Thyroid gland (tissue), 4 donors: ENCODE results near the gene GALT. TPM values are rescaled to one million over a fixed set of nuclear protein-coding genes. Genes with fewer than 3 reads are reported as not detected.

Experiments used
- small RNA-seq: library from RNA; depleted of rRNA; stranded (forward); fragments of <200 nt; gene quantifications from one replicate; pipeline ENCODE3, GENCODE V24; 2016
- total RNA-seq, 4 donors: library from RNA; depleted of rRNA; stranded (reverse); fragments of >200 nt; gene quantifications; one replicate each; pipeline ENCODE4 v1.2.3, GENCODE V29; 2016

The GALT gene
- total RNA-seq, 4 donors from 2014 or later: 48.7 to 76.5 (median 57.1) TPM

Small RNA genes within 50 kb of the gene (small RNA-seq; reads per million reads assigned to genes)
- not detected for gene CCL27

Other genes starting within 250 kb of the GALT start
- 10 to 100 TPM in 3 of 4 donors, 1 to 10 TPM in 1; 6.6 to 14.3 (median 10.5) TPM for gene FAM219A, start 188.1 kb upstream of the GALT start, total RNA-seq
- under 1 TPM in 2 of 4 donors, not detected in 2; 0.81 to 0.89 TPM for gene DNAI1, start 187.9 kb upstream of the GALT start, total RNA-seq
- gene ENHO, start 123.7 kb upstream of the GALT start, total RNA-seq: not detected
- gene CNTFR, start 57.0 kb upstream of the GALT start, total RNA-seq: 10 to 100 TPM in 3 of 4 donors, 1 to 10 TPM in 1; 8.6 to 17.3 (median 14.1) TPM
- gene RPP25L, start 34.6 kb upstream of the GALT start, total RNA-seq: 10 to 100 TPM; 20.7 to 39.0 (median 25.8) TPM
- 100 to 1,000 TPM in 2 of 4 donors, 10 to 100 TPM in 2; 54.6 to 140 (median 89.2) TPM for gene DCTN3, start 26.2 kb upstream of the GALT start, total RNA-seq
- gene ARID3C, start 17.6 kb upstream of the GALT start, total RNA-seq: not detected
- 10 to 100 TPM; 48.6 to 89.7 (median 76.6) TPM for gene SIGMAR1, start 8.9 kb upstream of the GALT start, total RNA-seq
- gene IL11RA, start 5.5 kb downstream of the GALT start, total RNA-seq: 10 to 100 TPM; 43.8 to 89.9 (median 56.5) TPM
- 1 to 10 TPM in 1 of 4 donors, not detected in 3; 1.1 TPM for gene CCL27, start 16.0 kb downstream of the GALT start, total RNA-seq
- gene CCL19, start 44.6 kb downstream of the GALT start, total RNA-seq: 1 to 10 TPM in 2 of 4 donors, not detected in 2; 2.2 to 8.5 TPM
- 1,000 to 10,000 TPM in 1 of 4 donors, 100 to 1,000 TPM in 3; 196 to 1,821 (median 617) TPM for gene CCL21, start 63.5 kb downstream of the GALT start, total RNA-seq